GM18526 (cell line): ENCODE measurements around the gene ANKRD29.

Experiments
- POLR2A ChIP-seq: IDR thresholded peaks from 3 replicates; pipeline ENCODE4 v1.6.1; 2011; ENCODE audit not compliant: insufficient read length; ENCODE audit errors: extremely low read depth

ANKRD29 gene

DNA sequence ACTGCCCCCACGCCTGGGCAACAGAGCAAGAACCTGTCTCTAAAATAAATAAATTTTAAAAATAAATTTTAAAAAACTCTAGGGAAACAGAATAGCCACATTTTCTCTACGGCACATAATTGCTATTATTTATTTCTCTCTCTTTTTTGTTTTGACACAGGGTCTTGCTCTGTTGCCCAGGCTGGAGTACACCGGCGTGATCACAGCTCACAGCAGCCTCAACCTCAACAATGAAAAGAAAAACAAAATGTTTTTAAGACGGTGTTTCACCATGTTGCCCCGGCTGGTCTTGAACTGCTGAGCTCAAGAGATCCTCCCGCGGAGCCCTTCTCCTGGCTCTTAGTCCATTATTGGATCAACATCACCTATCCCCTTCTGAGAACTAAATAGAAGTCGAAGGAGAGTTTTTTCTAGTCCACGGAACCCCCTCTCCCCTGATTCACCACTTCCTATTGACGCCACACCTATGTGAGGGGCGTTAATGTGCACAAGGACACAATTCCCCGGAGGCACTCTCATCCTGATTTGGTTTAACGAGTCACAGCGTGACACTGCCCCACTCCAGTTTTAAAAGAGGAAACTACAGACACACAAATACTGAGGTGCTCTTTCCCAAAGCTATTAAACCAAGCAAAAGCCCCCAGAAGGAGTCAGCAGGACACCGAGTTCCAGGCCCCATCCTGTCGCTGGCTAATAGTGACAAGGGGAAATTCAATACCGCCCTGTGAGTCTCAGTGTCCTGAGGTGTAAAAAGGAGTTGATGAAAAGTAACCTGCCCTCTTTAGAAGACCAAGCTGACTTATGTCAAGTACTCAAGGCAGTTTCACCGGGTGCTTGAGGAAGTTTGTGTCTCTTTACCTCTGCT is 77.5 kb downstream of the ANKRD29 start:
- no peak for TF ChIP-seq POLR2A

DNA sequence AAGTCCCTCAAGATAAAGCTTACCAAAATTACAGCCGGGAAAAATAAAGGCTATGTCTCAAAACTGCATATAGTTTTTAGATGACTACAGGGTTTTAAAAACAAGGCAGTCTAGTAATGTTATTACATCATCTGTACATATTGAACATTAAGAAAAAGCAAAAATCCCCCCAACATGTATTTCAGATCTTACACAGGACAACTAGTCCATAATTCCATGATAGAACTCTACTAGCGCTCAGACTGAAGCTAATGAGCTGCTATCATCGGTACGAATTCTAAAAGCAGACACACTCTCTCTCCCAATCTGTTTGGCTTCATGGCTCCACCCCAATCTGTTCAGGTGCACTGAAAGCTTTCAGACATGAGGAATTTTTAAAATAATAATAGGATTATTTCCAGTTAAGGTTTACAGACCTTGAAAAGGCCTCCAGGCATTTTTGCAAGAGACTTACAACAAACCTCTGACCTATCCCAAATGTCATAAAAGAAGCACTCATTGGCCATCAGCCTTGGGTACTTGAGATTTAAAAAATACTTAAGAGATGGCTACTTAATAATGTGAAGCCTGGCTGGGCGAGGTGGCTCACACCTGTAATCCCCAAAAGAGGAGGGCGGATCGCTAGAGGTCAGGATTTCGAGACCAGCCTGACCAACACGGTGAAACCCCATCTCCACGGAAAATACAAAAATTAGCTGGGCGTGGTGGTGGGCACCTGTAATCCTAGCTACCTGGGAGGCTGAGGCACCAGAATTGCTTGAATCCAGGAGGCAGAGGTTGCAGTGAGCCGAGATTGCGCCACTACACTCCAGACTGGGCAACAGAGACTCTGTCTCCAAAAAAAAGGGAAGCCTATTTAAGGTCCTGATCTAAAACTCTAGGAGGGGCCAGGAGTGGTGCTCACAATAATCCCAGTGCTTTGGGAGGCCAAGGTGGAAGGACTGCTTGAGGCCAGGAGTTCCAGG is 78.4 kb downstream of the ANKRD29 start:
- TF ChIP-seq POLR2A: no peak

DNA sequence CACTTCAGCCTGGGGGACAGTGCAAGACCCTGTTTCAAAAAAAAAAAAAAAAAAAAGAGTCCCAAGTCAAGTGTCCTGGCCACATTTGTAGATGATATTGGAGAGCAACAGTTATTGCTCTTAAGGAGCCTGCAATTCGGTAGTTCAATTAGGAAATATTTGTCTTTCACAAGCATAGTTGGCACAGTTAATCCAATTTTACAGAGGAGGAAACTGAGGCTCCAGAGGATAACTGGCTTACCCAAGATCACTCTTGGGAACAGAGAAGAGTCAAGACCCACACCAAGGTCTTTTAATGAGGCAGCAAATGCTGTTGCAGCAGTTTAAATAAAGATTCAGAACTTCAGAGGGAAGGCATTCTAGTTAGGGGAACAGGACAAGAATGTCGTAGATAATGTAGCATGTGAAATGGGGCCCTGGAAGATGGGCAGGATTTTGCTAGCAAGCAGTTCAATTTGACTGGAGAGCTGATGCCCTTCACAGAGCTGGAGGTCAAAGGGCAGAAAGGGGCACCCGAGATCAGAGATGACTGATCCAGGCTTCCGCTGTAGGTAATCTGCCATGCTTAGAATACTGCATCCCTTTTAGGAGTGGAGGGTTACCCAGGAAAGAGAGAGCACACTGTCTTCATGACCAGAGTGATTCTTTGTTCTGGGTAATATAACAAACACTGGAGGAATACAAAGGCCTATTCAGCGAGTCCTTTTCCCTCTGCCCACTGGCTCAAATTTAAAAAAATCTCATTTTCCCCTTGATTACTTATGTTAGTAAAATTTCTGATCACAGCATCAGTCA is 79.4 kb downstream of the ANKRD29 start:
- no peak for TF ChIP-seq POLR2A

DNA sequence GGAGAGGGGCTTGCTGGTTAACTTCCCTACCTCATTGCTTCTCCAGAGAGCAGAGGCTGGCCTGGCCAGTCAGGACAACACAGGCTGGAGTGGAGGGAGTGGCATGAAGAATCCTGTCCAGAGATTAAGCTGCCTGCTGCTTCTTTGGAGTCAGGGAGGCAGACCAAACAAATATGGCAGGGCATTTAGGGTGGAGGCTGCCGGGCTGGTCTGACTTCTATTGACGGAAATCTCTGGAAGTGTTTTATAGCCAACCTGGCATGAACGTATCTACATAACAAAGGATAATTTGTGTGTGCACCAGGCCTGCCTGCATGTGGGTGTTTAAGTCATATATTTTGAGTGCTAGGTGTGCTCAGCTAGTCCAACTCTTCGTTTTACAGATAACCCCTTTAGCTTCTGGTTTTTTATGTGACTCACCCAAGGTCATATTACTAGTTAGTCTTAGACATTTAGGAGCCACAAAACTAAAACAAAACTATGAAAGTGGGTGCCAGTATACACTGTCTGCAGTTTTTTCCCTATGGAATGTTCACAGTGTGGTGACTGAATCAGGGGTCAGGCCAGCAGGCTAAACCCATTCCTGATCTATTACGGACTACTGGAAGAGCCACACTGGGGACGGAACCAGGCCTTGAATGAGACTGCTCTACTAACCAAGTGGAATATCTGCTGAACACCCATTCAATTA is 81.9 kb downstream of the ANKRD29 start:
- TF ChIP-seq POLR2A: no peak

DNA sequence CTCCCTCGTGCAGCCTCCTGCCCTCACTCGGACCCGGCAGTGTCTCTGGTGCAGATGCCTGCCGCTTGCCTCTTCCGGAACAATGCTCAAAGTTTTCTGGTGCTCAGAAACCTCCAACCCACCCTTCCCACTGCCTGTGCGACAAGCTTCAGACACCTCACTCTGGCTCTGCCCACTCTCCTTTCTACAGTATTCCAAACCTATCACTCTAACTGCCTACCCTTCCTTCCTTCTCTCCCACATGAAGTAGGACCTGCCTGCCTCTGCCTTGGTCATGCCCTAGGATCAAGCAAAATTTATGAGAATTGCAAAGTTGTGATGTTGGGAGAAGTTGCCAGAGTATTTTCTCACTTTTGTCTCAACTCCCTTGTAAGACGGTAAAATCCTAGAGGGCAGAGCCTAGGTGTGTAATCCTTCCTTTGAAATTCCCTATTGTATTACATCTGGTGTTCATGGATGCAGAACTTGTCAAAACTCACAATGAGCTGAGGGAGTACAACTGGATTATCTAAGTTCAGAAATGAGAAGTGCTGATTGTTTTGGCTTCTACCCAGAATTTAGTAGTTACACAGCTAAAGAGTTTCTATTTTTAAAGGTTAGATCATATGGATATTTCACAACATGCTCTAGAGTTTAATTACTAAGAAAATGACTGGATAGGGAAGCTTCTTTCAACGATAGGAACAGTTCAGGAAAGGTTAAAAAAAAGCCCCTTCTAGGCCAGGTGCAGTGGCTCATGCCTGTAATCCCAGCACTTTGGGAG is 83.6 kb downstream of the ANKRD29 start:
- no peak for TF ChIP-seq POLR2A

DNA sequence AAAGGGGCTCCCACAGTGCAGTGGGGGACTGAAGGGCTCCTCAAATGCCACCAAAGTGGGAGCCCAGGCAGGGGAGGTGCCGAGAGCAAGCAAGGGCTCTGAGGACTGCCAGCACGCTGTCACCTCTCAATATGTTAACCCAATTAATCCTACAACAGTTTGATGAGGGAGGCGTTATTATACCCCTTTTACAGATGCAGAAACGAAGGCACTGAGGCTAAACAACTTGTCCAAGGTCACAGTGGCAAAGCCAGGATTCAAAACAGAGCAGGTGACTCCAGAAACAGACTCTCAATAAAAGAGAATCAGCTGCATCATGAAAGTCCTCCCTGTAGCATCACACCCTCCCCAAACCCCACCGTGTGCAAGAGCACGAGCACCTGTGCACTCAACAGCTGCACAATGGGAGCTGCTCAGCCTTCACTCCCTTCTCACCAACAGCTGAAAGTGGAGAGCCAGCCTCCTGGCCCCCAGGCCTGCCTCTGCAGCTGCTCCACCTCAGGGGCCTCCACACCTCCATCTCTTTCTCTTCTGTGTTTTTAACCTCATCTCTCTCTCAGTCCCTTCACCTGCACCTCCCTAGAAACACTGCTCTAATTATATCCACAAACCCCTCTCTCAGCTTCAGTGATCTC is 84.5 kb downstream of the ANKRD29 start:
- TF ChIP-seq POLR2A: no peak

DNA sequence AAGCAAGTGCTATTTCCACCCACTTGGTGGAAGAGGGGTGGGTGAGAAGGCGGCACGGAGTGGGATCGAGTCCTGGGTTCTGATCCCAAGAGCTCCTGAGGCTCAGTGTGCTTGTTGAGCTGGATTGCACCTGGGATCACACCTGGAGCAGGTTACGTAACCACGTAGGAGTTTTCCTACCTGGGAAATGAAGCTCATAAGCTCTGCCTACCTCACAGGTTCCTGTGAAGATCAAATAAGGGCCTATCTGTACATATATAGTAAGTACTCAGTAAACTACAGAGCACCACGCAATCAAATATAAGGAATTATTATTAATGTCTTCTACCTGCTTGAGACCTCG is 87.4 kb downstream of the ANKRD29 start:
- TF ChIP-seq POLR2A: no peak

DNA sequence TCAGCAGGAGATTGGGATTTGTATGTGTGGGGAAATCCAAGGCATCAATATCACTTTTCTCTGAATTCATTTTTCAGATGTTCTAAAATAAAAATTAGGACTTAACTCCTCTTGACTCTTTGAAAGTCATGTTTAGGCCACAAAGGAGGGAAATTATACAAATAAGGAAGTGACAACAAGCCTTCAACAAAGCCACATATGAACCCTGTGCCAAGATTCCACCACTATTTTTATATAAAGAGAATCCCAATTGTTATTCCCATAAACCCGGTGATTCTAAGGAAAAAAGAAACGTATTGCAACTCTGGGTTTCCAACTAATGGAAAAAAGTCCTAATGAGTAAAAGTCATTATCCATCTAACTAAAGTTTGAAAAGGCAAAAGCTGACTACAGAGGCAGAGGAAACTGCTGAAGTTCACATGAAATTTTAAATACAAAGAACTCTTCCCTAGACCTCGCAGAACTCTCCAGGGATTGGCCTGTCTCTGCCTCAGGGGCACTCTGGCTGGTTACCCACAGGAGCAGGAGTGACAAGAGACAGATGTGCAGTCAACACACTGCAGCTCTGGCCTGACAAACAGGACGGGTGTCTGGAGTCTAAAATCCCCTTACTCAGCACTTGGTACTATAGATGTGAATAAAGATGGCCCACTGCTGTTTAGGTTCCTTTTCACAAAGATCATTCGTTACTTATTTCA is 88.0 kb downstream of the ANKRD29 start:
- TF ChIP-seq POLR2A: no peak

DNA sequence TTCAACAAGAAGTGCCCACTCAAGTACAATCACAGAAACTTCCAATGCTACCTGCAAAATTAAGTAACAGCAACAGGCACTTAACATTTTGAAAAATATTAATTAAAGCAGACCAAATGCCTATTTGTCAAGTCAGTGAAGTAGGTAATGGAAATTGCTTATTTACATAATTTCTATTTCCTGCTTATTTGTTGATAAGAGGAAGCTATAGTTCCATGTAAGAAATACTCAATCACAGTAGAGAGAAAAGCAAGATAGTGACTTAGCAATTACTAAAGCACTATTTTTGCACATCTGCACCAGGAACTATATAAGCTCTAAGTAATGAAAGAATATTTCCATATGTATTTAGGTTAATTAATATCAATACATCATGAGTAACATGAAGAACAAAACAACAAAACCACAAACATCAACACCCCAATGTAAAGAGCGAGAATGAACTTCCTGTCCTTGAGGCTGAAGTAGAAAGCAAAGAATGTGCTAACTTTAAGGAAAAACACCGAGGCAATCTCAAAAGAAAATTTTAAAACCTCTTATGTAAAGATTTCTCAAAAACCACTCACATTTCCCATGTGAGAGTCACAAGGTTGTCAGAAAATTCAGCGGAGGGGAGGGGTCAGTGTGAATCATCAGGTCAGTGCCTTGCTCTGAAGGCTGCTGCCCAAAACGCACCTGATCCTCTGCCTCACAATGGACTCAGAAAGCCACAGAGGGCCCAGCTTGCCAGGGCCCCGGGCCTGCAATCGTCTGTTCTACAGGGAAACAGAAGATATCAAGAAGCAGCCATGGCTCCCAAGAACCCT is 88.9 kb downstream of the ANKRD29 start:
- TF ChIP-seq POLR2A: no peak

DNA sequence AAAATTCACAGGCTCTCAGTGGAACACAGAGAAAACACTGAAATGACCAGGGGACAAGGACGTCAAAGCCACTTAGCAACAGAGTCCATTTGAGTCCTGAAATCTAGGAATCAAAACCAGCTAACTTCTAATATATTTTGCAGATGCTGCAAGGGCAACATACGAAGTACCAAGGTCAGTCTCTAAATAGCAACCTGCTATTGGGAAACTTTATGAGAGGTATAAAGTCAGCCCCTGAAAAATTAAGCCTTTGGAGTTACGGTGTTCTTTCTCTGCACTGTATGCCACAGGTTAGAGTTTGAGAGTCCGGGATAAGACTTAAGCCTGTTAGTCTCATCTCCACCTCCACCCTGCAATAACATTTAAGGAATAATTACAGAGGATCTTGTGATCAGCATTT is 89.7 kb downstream of the ANKRD29 start:
- TF ChIP-seq POLR2A: no peak

DNA sequence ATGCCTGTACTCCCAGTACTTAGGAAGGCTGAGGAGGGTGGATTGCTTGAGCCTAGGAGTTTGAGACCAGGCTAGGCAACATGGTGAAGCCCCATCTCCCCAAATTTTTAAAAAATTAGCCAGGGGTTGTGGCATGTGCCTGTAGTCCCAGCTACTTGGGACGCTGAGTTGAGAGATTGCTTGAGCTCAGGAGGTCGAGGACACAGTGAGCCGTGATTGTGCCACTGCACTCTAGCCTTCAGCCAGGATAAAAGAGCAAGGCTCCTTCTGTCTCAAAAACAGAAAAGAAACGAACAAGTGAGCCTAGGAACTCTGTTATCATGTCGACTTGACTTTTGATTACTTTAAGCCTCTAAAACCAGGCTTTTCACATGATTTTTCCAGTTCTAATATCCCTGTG is 90.1 kb downstream of the ANKRD29 start:
- TF ChIP-seq POLR2A: no peak

DNA sequence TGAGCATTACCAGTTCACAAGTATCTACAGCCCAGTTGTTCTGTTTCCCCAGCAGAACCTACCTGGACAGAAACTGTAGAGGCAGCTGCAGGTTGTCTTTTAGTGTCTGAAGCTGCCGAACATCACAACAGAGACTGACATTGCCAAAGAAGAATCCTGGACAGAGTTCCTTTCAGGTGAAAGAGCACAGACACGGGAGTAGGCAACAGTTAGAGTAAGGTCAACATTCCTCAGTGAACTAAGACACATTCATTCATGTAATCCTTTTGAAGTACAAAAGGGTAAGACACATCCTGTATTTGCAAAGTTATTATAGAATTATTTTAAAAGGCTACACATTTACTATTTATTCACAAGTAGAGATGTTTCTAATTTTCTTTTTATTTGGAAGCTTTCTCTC is 90.7 kb downstream of the ANKRD29 start:
- TF ChIP-seq POLR2A: no peak
